Fibroblast of mammary gland (primary cell): ENCODE data around the gene ELMOD1.

ENCODE experiments used
- DNase-seq: peaks from one replicate; pipeline ENCODE4 v3.0.0-alpha.2; 2010; ENCODE audit warnings: low read depth
- H3K4me3 ChIP-seq: 2 replicates; pipeline ENCODE4 v1.5.1; 2011; ENCODE audit warnings: low read depth, mild to moderate bottlenecking, low read length, moderate library complexity; ENCODE audit not compliant: control insufficient read depth
- CTCF ChIP-seq: conservative IDR thresholded peaks from 2 replicates; pipeline ENCODE4 v1.5.1; 2011; ENCODE audit warnings: low read depth, low read length, inconsistent platforms; ENCODE audit not compliant: control insufficient read depth, insufficient read depth

The ELMOD1 gene

GRCh38 chr11:107669893-107670601, 79.1 kb downstream of the ELMOD1 start:
- no peak overlapping the region for H3K4me3 ChIP-seq
- DNase-seq: no peak
- no peak for TF ChIP-seq CTCF

GRCh38 chr11:107675902-107676301, 85.0 kb downstream of the ELMOD1 start:
- DNase-seq: no peak
- no peak for TF ChIP-seq CTCF
- H3K4me3 ChIP-seq: no peak overlapping the region

GRCh38 chr11:107676336-107677057, 85.5 kb downstream of the ELMOD1 start:
- TF ChIP-seq CTCF: no peak
- H3K4me3 ChIP-seq: no peak overlapping the region
- DNase-seq: no peak

- no peak overlapping the region for H3K4me3 ChIP-seq
- no peak for TF ChIP-seq CTCF
- no peak for DNase-seq
These were observed 87.1 kb downstream of the ELMOD1 start for GRCh38 chr11:107677924-107678631.

- DNase-seq: no peak
- H3K4me3 ChIP-seq: no peak overlapping the region
- TF ChIP-seq CTCF: no peak
These were observed 87.7 kb downstream of the ELMOD1 start for GRCh38 chr11:107678632-107678971.

GRCh38 chr11:107679255-107680024, 88.5 kb downstream of the ELMOD1 start:
- H3K4me3 ChIP-seq: no peak overlapping the region
- no peak for DNase-seq

More at GRCh38 chr11:107679255-107680024, 88.5 kb downstream of the ELMOD1 start:
- no peak for TF ChIP-seq CTCF
